H9 (cell line): ENCODE data around the gene SASS6. TPM values are rescaled to one million over a fixed set of nuclear protein-coding genes. Genes with fewer than 3 reads are reported as not detected.

ENCODE experiments used
- DNase-seq: peaks from one replicate; pipeline ENCODE4 v3.0.0-alpha.2; 2017
- H2AFZ ChIP-seq: one replicate; pipeline ENCODE4 v1.6.1; 2013; ENCODE audit warnings: mild to moderate bottlenecking, low read length, control low read depth, moderate library complexity
- H2AK5ac ChIP-seq: 2 replicates; pipeline ENCODE4 v1.6.1; 2013; ENCODE audit warnings: low read length, control low read depth, mixed read lengths; ENCODE audit not compliant: insufficient read length
- H2BK120ac ChIP-seq: one replicate; pipeline ENCODE4 v1.6.1; 2013; ENCODE audit warnings: low read depth, mild to moderate bottlenecking, low read length, control low read depth, inconsistent platforms; ENCODE audit not compliant: poor library complexity, severe bottlenecking
- H2BK12ac ChIP-seq: 2 replicates; pipeline ENCODE4 v1.6.1; 2013; ENCODE audit warnings: low read length, control low read depth, mixed read lengths, low read depth; ENCODE audit not compliant: insufficient read length
- H2BK15ac ChIP-seq: 2 replicates; pipeline ENCODE4 v1.6.1; 2013; ENCODE audit warnings: low read depth, low read length, control low read depth
- H2BK20ac ChIP-seq: one replicate; pipeline ENCODE4 v1.6.1; 2013; ENCODE audit warnings: low read depth, mild to moderate bottlenecking, low read length, control low read depth, inconsistent platforms; ENCODE audit not compliant: poor library complexity, severe bottlenecking
- H2BK5ac ChIP-seq: 2 replicates; pipeline ENCODE4 v1.6.1; 2013; ENCODE audit warnings: low read length, control low read depth, mixed read lengths; ENCODE audit not compliant: insufficient read length
- H3K14ac ChIP-seq: 2 replicates; pipeline ENCODE4 v1.6.1; 2013; ENCODE audit warnings: low read length, control low read depth; ENCODE audit not compliant: insufficient read depth
- H3K18ac ChIP-seq: 2 replicates; pipeline ENCODE4 v1.6.1; 2013; ENCODE audit warnings: low read depth, mild to moderate bottlenecking, mixed read lengths, low read length, control low read depth; ENCODE audit not compliant: insufficient read length
- H3K23ac ChIP-seq: 2 replicates; pipeline ENCODE4 v1.6.1; 2013; ENCODE audit warnings: low read length, control low read depth, mixed read lengths, low read depth; ENCODE audit not compliant: insufficient read length
- H3K23me2 ChIP-seq: 2 replicates; pipeline ENCODE4 v1.6.1; 2013; ENCODE audit warnings: low read depth, mild to moderate bottlenecking, mixed read lengths, low read length, control low read depth; ENCODE audit not compliant: insufficient read length, poor library complexity, severe bottlenecking
- H3K27ac ChIP-seq: 2 replicates; pipeline ENCODE4 v1.5.1; 2013; ENCODE audit warnings: low read length, control low read depth, mixed read lengths, low read depth; ENCODE audit not compliant: insufficient read length
- H3K27me3 ChIP-seq: 2 replicates; pipeline ENCODE4 v1.6.1; 2013; ENCODE audit warnings: low read length, control low read depth, inconsistent platforms; ENCODE audit not compliant: insufficient read depth
- H3K4ac ChIP-seq: 2 replicates; pipeline ENCODE4 v1.6.1; 2013; ENCODE audit warnings: low read depth, mild to moderate bottlenecking, control low read depth, inconsistent platforms, low read length, moderate library complexity
- H3K4me1 ChIP-seq: 2 replicates; pipeline ENCODE4 v1.6.1; 2013; ENCODE audit warnings: low read length, control low read depth, inconsistent platforms; ENCODE audit not compliant: insufficient read depth
- H3K4me2 ChIP-seq: 2 replicates; pipeline ENCODE4 v1.6.1; 2013; ENCODE audit warnings: low read length, control low read depth, mixed read lengths; ENCODE audit not compliant: insufficient read length, insufficient read depth
- H3K56ac ChIP-seq: 2 replicates; pipeline ENCODE4 v1.6.1; 2013; ENCODE audit warnings: low read depth, mild to moderate bottlenecking, mixed read lengths, low read length, control low read depth; ENCODE audit not compliant: insufficient read length
- H3K79me1 ChIP-seq: 2 replicates; pipeline ENCODE4 v1.6.1; 2013; ENCODE audit warnings: low read depth, mild to moderate bottlenecking, moderate library complexity, low read length, control low read depth, inconsistent platforms; ENCODE audit not compliant: insufficient read depth, poor library complexity, severe bottlenecking
- H3K79me2 ChIP-seq: 2 replicates; pipeline ENCODE4 v1.6.1; 2013; ENCODE audit warnings: low read length, control low read depth, inconsistent platforms; ENCODE audit not compliant: insufficient read depth
- H3K9ac ChIP-seq: 2 replicates; pipeline ENCODE4 v1.6.1; 2013; ENCODE audit warnings: low read length, control low read depth, mixed read lengths; ENCODE audit not compliant: insufficient read length; ENCODE audit errors: extremely low read depth
- H3K9me3 ChIP-seq: one replicate; pipeline ENCODE4 v1.6.1; 2013; ENCODE audit warnings: low read depth, low read length, inconsistent platforms; ENCODE audit not compliant: control insufficient read depth
- H3T11ph ChIP-seq: one replicate; pipeline ENCODE4 v1.6.1; 2013; ENCODE audit warnings: mild to moderate bottlenecking, low read length, control low read depth, inconsistent platforms
- H4K20me1 ChIP-seq: one replicate; pipeline ENCODE4 v1.6.1; 2013; ENCODE audit not compliant: control insufficient read depth, insufficient read length, insufficient read depth
- H4K5ac ChIP-seq: 2 replicates; pipeline ENCODE4 v1.6.1; 2013; ENCODE audit warnings: low read depth, mild to moderate bottlenecking, mixed read lengths, low read length, control low read depth; ENCODE audit not compliant: insufficient read length
- H4K8ac ChIP-seq: replicated peaks from 2 replicates; pipeline ENCODE4 v1.6.1; 2013; ENCODE audit warnings: low read length, control low read depth, mixed read lengths, low read depth; ENCODE audit not compliant: insufficient read length
- H4K91ac ChIP-seq: 2 replicates; pipeline ENCODE4 v1.6.1; 2013; ENCODE audit warnings: low read depth, mild to moderate bottlenecking, moderate library complexity, mixed read lengths, low read length, control low read depth; ENCODE audit not compliant: insufficient read length
- H3K27ac Mint-ChIP-seq, 3 experiments: 2 replicates in 2 of 3; 3 replicates in 1 of 3; pipeline ENCODE4 v1.8.0; 2020 to 2021; ENCODE audit warnings: mixed read lengths in 3 of 3, mild to moderate bottlenecking in 1 of 3, moderate library complexity in 1 of 3
- H3K27me3 Mint-ChIP-seq: 2 replicates; pipeline ENCODE4 v1.8.0; 2021; ENCODE audit warnings: low read depth, mild to moderate bottlenecking, moderate library complexity, mixed read lengths
- H3K36me3 Mint-ChIP-seq, 3 experiments: 2 replicates in 2 of 3; 3 replicates in 1 of 3; pipeline ENCODE4 v1.8.0; 2020 to 2021; ENCODE audit warnings: low read depth in 3 of 3, mixed read lengths in 3 of 3; ENCODE audit not compliant: insufficient read depth in 1 of 3
- H3K4me1 Mint-ChIP-seq, 2 experiments: 2 replicates each; pipeline ENCODE4 v1.8.0; 2020; ENCODE audit warnings: mixed read lengths in 2 of 2
- H3K4me3 Mint-ChIP-seq, 2 experiments: 2 replicates in 1 of 2; 3 replicates in 1 of 2; pipeline ENCODE4 v1.8.0; 2020 to 2021; ENCODE audit warnings: mild to moderate bottlenecking in 2 of 2, mixed read lengths in 2 of 2, moderate library complexity in 1 of 2
- H3K9me3 Mint-ChIP-seq, 2 experiments: 2 replicates in 1 of 2; 3 replicates in 1 of 2; pipeline ENCODE4 v1.8.0; 2020; ENCODE audit warnings: mild to moderate bottlenecking in 2 of 2, mixed read lengths in 2 of 2, moderate library complexity in 1 of 2
- WGBS: extraction: QIAGEN DNeasy Blood & Tissue Kit; methylation state at CpG from one replicate; pipeline ENCODE4 v1.1.7; 2013; ENCODE audit warnings: missing lambda C conversion rate, low lambda C conversion rate, mixed read lengths; ENCODE audit not compliant: insufficient read length; ENCODE audit errors: extremely low coverage; 5-methylcytosine and 5-hydroxymethylcytosine counted together
- total RNA-seq: library from RNA; stranded (reverse); gene quantifications from 2 replicates; pipeline ENCODE4 v1.2.1, GENCODE V29; 2021
- TF ChIP-seq, protein P1 (sequence below): fragments of 200-600 bp; sonication (generic); conservative IDR thresholded peaks from 3 replicates; pipeline ENCODE4 v1.8.0; 2021; ENCODE audit warnings: antibody characterized with exemption, mild to moderate bottlenecking

Gene SASS6
- total RNA-seq, 1 experiment from 2014 or later, result 15.2 TPM

- peaks cover 18 to 54% (median 40%) of the 10 kb centered on the region in 3 experiments; a peak in 6 of 7 replicates for H3K36me3 Mint-ChIP-seq
- H2AFZ ChIP-seq, result no peak overlapping the region
- H3K18ac ChIP-seq, result no peak overlapping the region
- H2BK120ac ChIP-seq, result no peak overlapping the region
- no peaks in the 10 kb centered on the region for H3K4me1 ChIP-seq
- no peaks in the 10 kb centered on the region for H3K9me3 Mint-ChIP-seq
- peaks cover 2% of the 10 kb centered on the region for H3K79me1 ChIP-seq
- WGBS, result no CpG with 5 or more reads among the region's 3 CpGs
- H2AK5ac ChIP-seq, result no peak overlapping the region
- no peaks in the 10 kb centered on the region for H3K4me1 Mint-ChIP-seq
- H3K79me2 ChIP-seq, result no peaks in the 10 kb centered on the region
- no peak overlapping the region for H2BK12ac ChIP-seq
- H3K27me3 ChIP-seq, result no peaks in the 10 kb centered on the region
- no peaks in the 10 kb centered on the region for H4K20me1 ChIP-seq
- H3K23me2 ChIP-seq, result no peaks in the 10 kb centered on the region
- no peak overlapping the region for H2BK20ac ChIP-seq
- no peaks in the 10 kb centered on the region for H3K27me3 Mint-ChIP-seq
- no peak overlapping the region for H4K8ac ChIP-seq
- no peak overlapping the region for H4K5ac ChIP-seq
- H3K23ac ChIP-seq, result no peak overlapping the region
- H3K27ac Mint-ChIP-seq, result no peak overlapping the region
- H3K56ac ChIP-seq, result no peak overlapping the region
- no peak overlapping the region for H3K4me2 ChIP-seq
- H3K9me3 ChIP-seq, result no peaks in the 10 kb centered on the region
- H3K14ac ChIP-seq, result no peak overlapping the region
- no peak overlapping the region for H3K4ac ChIP-seq
- DNase-seq, result no peak
- no peak overlapping the region for H3T11ph ChIP-seq
- TF ChIP-seq, protein P1, sequence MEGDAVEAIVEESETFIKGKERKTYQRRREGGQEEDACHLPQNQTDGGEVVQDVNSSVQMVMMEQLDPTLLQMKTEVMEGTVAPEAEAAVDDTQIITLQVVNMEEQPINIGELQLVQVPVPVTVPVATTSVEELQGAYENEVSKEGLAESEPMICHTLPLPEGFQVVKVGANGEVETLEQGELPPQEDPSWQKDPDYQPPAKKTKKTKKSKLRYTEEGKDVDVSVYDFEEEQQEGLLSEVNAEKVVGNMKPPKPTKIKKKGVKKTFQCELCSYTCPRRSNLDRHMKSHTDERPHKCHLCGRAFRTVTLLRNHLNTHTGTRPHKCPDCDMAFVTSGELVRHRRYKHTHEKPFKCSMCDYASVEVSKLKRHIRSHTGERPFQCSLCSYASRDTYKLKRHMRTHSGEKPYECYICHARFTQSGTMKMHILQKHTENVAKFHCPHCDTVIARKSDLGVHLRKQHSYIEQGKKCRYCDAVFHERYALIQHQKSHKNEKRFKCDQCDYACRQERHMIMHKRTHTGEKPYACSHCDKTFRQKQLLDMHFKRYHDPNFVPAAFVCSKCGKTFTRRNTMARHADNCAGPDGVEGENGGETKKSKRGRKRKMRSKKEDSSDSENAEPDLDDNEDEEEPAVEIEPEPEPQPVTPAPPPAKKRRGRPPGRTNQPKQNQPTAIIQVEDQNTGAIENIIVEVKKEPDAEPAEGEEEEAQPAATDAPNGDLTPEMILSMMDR, result no peak
- no peak overlapping the region for H3K27ac ChIP-seq
- H2BK5ac ChIP-seq, result no peak overlapping the region
- no peak overlapping the region for H2BK15ac ChIP-seq
- no peak overlapping the region for H3K9ac ChIP-seq
- no peak overlapping the region for H4K91ac ChIP-seq
- no peak overlapping the region for H3K4me3 Mint-ChIP-seq
Observed at GRCh38 chr1:100061681-100062080, 71.0 kb downstream of the SASS6 start.
